ENCODE results near the gene BBS1.
"Not testable (repeated sequence)": the region's sequence is repeated elsewhere in the genome, so short reads cannot be mapped to it uniquely, and the experiment has no call there.

The BBS1 gene

DNA sequence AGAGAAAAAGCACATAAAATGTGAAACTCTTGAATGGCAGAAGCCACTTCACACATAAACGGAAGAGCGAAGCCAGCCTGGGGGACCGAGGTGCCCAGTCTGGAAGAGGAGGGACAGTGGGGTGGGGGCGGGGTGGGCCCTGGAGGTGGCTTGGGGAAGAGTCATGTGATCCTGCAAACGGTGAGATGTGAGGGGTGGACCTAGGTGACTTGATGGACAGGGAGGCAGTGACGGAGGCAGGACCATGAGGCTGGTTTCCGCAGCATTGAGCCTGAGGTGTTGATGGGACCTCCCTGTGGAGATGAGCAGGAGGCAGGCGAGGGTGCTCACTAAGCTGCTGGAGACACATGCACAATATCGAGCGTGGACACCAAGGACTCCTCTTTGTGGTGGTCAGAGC is 18.6 kb downstream of the BBS1 start:
- DNase-seq: no peak

DNA sequence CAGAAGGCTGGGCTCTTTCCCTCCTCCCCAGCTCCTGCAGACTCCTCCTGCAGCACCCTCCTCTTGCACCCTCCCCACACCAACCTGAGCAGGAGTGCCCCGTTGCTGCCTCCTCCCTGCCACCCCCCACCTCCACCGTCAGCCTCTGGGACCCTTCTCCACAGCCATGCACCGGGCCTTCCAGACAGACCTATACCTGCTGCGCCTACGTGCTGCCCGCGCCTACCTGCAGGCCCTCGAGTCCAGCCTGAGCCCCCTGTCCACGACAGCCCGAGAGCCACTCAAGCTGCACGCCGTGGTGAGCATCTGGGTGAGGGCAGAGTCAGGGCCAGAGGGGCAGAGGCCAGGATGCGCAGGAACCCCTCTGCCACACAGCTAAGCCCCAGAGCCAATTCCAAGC is 19.2 kb downstream of the BBS1 start:
- no peak for DNase-seq

GRCh38 chr11:66530927-66531709 is 20.7 kb downstream of the BBS1 start:
- no peak for DNase-seq

- DNase-seq: no peak
Measured at GRCh38 chr11:66531841-66532240, 21.4 kb downstream of the BBS1 start.

- no peak for DNase-seq
Measured at GRCh38 chr11:66532784-66533183, 22.3 kb downstream of the BBS1 start.

GRCh38 chr11:66539170-66539869 is 28.9 kb downstream of the BBS1 start:
- no peak for DNase-seq

GRCh38 chr11:66539870-66540213 is 29.4 kb downstream of the BBS1 start:
- no peak for DNase-seq

GRCh38 chr11:66540598-66540997 is 30.2 kb downstream of the BBS1 start:
- DNase-seq: not testable (repeated sequence)

- DNase-seq: no peak
Measured at GRCh38 chr11:66541892-66542291, 31.5 kb downstream of the BBS1 start.

DNA sequence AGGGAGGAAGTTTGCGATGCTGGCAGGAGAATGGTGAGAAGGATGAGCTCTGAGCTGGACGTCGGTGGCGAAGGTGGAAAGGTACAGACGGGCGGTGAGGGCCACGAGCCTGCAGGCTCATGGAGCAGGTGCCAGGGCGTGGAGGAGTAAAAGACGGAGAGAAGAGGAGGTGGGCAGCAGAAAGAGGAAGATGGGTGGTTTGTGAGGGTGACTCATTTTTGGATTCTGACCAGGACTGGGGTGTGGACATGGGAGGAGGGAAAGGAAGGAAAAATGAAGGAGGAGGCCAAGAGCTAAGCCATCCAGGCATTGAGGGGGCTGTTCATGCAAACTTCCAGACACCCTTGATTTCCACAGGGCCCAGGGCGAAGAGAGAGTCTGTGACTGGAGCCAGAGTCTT is 31.9 kb downstream of the BBS1 start:
- no peak for DNase-seq

DNA sequence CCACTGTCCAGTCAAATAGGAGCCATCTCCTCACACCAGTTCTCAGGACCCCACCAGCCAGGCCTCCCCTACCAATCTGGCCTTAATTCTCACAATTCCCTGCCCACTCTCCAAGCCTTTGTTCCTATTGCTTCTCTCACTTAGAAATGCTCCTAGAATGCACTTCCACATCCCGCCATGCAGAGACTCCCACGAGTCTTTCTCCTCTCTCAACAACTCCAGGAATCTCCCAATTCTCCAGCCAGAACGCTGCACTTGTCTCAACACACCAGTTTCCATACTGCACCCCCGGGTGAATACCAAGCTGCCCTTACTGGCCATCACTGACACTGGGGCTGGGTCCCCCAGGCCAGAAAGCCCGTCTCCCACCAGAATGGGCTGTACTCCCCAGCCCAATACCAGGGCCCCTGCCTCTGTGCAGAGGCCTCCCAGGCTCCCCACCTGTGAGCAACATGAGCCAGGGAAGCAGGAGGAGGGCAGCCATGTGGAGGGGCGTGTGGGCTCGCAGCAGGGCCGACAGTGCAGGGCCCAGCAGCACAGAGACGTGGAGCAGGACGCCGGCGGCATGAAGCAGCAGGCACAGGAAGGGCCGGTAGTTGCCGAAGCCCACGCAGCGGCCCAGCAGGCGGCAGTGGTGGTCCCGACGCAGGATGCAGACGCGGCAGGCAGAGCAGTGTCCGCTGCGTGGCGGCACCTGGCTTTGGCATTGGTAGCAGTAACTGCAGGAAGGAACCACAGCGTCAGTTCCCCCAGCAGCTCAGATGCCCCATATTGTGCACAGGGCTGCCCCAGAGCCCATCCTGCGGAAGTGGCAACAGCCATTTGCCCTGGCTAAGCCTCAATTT is 33.0 kb downstream of the BBS1 start:
- DNase-seq: no peak

DNA sequence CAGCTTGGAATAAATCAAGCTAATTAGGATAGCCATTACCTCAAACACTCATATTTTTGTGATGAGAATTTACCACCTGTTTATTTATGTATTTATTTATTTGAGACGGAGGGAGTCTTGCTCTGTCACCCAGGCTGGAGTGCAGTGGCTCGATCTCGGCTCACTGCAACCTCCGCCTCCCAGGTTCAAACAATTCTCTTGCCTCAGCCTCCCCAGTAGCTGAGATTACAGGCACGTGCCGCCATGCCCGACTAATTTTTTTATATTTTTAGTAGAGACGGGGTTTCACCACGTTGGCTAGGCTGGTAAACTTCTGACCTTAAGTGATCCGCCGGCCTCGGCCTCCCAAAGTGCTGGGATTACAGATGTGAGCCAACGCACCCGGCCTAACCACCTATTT is 34.5 kb downstream of the BBS1 start:
- not testable (repeated sequence) for DNase-seq

DNA sequence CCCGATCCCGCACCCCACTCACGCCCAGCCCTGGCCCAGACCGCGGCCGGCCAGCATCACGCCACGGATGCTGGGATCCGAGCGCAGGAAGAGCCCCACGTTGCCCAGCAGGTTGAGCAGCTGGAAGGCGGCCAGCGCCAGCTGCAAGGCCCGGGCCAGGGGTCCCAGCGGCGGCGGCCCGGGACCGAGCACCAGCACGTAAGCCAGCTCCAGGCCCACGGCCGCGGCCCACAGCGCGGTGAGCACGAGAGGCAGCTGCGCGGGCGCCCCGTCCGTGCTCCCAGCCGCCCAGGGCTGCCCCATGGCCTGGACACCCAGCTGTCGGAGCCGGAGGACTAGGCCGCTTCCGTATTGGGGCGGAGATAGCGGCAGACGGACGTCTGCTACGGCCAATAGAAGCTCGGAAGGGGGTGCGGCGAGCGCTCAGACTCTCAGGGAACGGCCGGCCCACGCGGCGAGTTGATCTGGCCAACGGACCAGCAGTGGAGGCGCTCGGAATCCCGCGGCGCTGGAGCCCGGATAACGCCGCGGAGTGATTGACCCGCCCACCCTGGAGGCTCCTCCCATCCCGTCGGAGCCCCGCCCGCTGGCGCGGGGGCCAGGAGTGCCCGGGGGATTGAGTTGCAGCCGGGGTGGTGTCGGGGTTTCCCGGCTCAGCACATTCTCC is 35.4 kb downstream of the BBS1 start, which contains the start of gene ZDHHC24:
ZDHHC24 (minus strand) TSS at position 348 of the 667 bp plus-strand sequence; CDS start at position 303, 45 bp downstream.
- peak; percentile 88 for DNase-seq

DNA sequence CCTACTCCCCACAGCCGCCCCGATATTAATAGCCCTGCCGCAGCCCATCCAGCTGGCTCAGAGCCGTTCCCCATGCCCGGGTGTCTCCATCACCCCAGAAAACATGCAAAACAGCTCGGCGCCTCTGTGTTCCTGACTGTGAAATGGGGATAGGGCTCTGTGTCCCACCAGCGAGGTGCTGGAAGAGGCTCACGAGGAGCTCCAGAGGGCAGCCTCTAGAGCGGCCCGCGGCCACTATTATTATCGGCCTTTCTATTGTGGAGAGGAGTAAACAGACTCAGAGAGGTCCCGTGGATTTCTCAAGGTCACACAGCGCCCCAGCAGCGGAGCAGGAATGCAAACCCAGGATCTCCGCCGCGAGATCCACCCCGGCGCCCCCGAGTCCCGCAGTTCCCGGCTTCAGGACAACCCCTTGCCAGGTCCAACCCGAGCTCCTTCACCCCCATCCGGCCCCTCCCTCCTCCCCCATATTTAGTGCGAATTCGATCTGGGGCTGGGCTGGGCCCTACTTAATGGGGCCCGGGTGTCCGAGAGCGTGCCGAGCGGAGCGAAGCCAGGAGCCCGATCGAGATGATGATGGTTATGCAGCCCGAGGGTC is 36.0 kb downstream of the BBS1 start, which contains the start of gene ACTN3:
ACTN3 (plus strand) TSS at position 536 of the 598 bp plus-strand sequence; CDS start at position 571, 35 bp downstream.
- DNase-seq: no peak

GRCh38 chr11:66546966-66547661 is 36.7 kb downstream of the BBS1 start:
- DNase-seq: no peak

GRCh38 chr11:66547662-66548009 is 37.2 kb downstream of the BBS1 start:
- DNase-seq: no peak

DNA sequence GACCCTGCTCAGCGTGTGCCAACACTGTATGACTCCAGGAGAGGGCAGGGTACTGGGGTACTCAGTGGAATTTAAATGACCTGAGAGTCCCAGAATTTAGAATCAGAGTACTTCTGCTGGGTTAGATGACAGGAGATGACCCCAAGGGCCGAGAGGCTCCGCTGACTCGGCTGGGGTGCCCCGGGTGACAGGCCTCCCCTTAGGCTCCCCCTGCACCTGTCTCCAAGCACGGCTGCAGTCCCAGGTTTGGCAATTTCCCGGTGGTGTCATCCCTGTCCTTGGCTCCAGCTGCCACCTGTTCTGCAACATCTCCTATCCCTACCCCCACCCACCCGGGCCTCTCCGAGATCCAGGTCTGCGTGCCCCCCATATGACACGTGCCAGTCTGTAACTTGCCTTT is 37.6 kb downstream of the BBS1 start:
- DNase-seq: no peak

DNA sequence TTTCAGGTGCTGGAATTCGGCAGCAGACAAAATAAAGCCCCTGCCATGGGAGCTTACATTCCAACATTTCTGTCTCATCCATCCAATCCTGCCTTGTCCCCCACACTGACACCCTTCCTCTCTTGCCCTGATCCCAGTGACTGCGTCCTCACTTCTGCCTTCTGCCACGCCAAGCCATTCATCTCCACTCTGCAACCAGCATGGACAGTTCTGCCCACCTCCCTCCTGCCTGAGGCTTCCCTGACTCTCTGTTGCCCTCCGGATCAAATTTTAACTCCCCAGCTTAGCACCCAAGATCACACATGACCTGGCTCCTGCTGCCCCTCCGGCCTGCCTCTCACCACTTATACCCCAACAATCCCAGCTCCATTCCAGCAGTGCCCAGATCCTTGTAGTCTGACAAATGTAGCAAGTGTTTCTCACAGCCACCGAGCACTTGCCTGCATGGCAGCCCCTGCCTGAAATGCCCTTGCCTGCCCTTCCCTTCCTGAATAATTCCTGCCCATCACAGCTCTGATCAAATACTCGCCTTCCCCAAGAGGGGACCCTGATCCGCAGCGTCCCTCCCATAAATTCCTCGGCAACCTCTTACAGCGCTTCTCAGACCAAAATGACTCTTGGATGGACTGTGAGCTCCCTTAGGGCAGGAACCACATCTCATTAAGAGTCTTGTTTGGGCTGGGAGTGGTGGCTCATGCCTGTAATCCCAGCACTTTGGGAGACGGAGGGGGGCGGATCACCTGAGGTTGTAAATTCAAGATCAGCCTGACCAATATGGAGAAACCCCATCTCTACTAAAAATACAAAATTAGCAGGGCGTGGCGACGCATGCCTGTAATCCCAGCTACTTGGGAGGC is 38.6 kb downstream of the BBS1 start:
- DNase-seq: no peak

GRCh38 chr11:66549696-66550095 is 39.3 kb downstream of the BBS1 start:
- DNase-seq: no peak

DNA sequence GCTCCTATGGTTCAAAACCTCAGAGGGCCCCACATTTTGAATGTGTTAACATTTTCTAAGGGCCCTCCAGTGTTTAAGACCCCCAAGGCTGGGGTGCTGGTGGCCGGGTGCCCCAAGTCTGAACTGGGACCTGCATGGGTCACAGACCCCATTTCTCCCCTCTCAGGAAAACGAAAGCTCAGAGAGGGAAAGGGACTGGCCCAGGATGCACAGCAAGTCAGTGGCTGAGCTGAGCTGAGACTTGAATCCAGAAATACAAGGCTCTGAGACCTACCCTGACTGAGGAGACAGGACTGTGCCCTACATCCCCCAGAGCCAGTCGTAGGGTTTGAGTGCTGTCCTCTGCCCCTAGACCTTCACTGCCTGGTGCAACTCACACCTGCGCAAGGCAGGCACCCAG is 40.5 kb downstream of the BBS1 start:
- no peak for DNase-seq

- no peak for DNase-seq
Measured at GRCh38 chr11:66554602-66555001, 44.2 kb downstream of the BBS1 start.
